CD4-positive, alpha-beta T cell treated with Interleukin-17A for 1 hour (primary cell): ENCODE results near the gene POLE.

Source experiments
- DNase-seq: peaks from one replicate; pipeline ENCODE4 v3.0.0-alpha.2; 2020

Gene POLE

GRCh38 chr12:132591107-132591935, 95.8 kb downstream of the POLE start:
- DNase-seq, result no peak

- DNase-seq, result no peak
These were observed 98.1 kb downstream of the POLE start for GRCh38 chr12:132588821-132589669.

- DNase-seq, result no peak
These were observed 98.8 kb downstream of the POLE start for GRCh38 chr12:132588319-132588718.

GRCh38 chr12:132587781-132588180, 99.4 kb downstream of the POLE start:
- DNase-seq, result no peak

GRCh38 chr12:132586929-132587328, 100.2 kb downstream of the POLE start:
- DNase-seq, result no peak

- DNase-seq, result no peak
These were observed 102.0 kb downstream of the POLE start for GRCh38 chr12:132585177-132585576.

GRCh38 chr12:132584429-132584828, 102.7 kb downstream of the POLE start:
- no peak for DNase-seq

GRCh38 chr12:132583736-132584135, 103.4 kb downstream of the POLE start:
- no peak for DNase-seq

GRCh38 chr12:132583411-132583710, 103.8 kb downstream of the POLE start:
- no peak for DNase-seq

GRCh38 chr12:132582582-132583410, 104.3 kb downstream of the POLE start:
- no peak for DNase-seq

- DNase-seq, result no peak
These were observed 105.1 kb downstream of the POLE start for GRCh38 chr12:132582058-132582420.

GRCh38 chr12:132581348-132582057, 105.6 kb downstream of the POLE start:
- no peak for DNase-seq

GRCh38 chr12:132580701-132581292, 106.3 kb downstream of the POLE start:
- DNase-seq, result no peak

GRCh38 chr12:132579744-132580143, 107.4 kb downstream of the POLE start:
- no peak for DNase-seq

- DNase-seq, result no peak
These were observed 108.3 kb downstream of the POLE start for GRCh38 chr12:132578826-132579225.

- no peak for DNase-seq
These were observed 109.0 kb downstream of the POLE start for GRCh38 chr12:132578118-132578517.

- no peak for DNase-seq
These were observed 109.8 kb downstream of the POLE start for GRCh38 chr12:132577191-132577920.

- DNase-seq, result no peak
These were observed 110.4 kb downstream of the POLE start for GRCh38 chr12:132576701-132577100.

- no peak for DNase-seq
These were observed 111.5 kb downstream of the POLE start for GRCh38 chr12:132575661-132576060.

- no peak for DNase-seq
These were observed 112.7 kb downstream of the POLE start for GRCh38 chr12:132574271-132574996.
